HepG2 (cell line): ENCODE measurements around the gene SP3. TPM values are rescaled to one million over a fixed set of nuclear protein-coding genes. Genes with fewer than 3 reads are reported as not detected.

Source experiments
- DNMT3B ChIP-seq: conservative IDR thresholded peaks from 2 replicates; pipeline ENCODE4 v1.6.1; 2016; ENCODE audit warnings: missing biosample characterization, control low read depth
- GFI1 ChIP-seq: sonication (generic); formaldehyde crosslinking; IDR thresholded peaks from 2 replicates; pipeline ENCODE4 v1.5.0; 2020; ENCODE audit warnings: missing genetic modification reagents, mild to moderate bottlenecking, borderline replicate concordance
- HNF1A ChIP-seq, 2 experiments: sonication (generic) in 1 of 2; formaldehyde crosslinking in 1 of 2; IDR thresholded peaks; 2 replicates each; pipeline versions ENCODE4 v1.4.0 to v1.6.1; 2016 to 2020; ENCODE audit warnings: borderline replicate concordance in 1 of 2, low read depth in 1 of 2, mild to moderate bottlenecking in 1 of 2, missing genetic modification reagents in 1 of 2
- NBN ChIP-seq: fragments of 450-650 bp; conservative IDR thresholded peaks from 2 replicates; pipeline ENCODE4 v1.6.1; 2017
- NCOA2 ChIP-seq: sonication (generic); formaldehyde crosslinking; IDR thresholded peaks from 2 replicates; pipeline ENCODE4 v1.8.0; 2022; ENCODE audit warnings: inconsistent platforms
- NFE2L2 ChIP-seq: fragments of 150-350 bp; IDR thresholded peaks from 2 replicates; pipeline ENCODE4 v1.6.1; 2014; ENCODE audit warnings: low read length
- RAD21 ChIP-seq: fragments of 450-650 bp; formaldehyde crosslinking; IDR thresholded peaks from 2 replicates; pipeline ENCODE4 v1.5.0; 2020; ENCODE audit warnings: mild to moderate bottlenecking
- RAD51 ChIP-seq: fragments of 450-650 bp; IDR thresholded peaks from 2 replicates; pipeline ENCODE4 v1.6.1; 2016; ENCODE audit warnings: borderline replicate concordance
- RBM39 ChIP-seq: fragments of 200-400 bp; formaldehyde crosslinking; IDR thresholded peaks from one replicate; pipeline ENCODE4 v1.6.1; 2018; ENCODE audit warnings: antibody characterized with exemption, mild to moderate bottlenecking, low read depth, low read length; ENCODE audit not compliant: poor library complexity, severe bottlenecking
- SIX4 ChIP-seq: sonication (generic); formaldehyde crosslinking; IDR thresholded peaks from 2 replicates; pipeline ENCODE4 v1.4.0; 2020; ENCODE audit warnings: missing genetic modification reagents
- SKI ChIP-seq: fragments of 450-650 bp; IDR thresholded peaks from one replicate; pipeline ENCODE4 v1.6.1; 2018; ENCODE audit warnings: mild to moderate bottlenecking; ENCODE audit not compliant: partially characterized antibody
- SPEN ChIP-seq: sonication (generic); formaldehyde crosslinking; IDR thresholded peaks from 2 replicates; pipeline ENCODE4 v1.5.1; 2020; ENCODE audit warnings: low read depth, mild to moderate bottlenecking, missing genetic modification reagents
- SRSF4 ChIP-seq: fragments of 200-400 bp; formaldehyde crosslinking; IDR thresholded peaks from one replicate; pipeline ENCODE4 v1.6.1; 2018; ENCODE audit warnings: mild to moderate bottlenecking, low read depth, low read length, moderate library complexity; ENCODE audit not compliant: poor library complexity, severe bottlenecking
- TRIM24 ChIP-seq: sonication (generic); formaldehyde crosslinking; IDR thresholded peaks from 2 replicates; pipeline ENCODE4 v1.8.0; 2022; ENCODE audit warnings: mild to moderate bottlenecking, missing genetic modification reagents
- WIZ ChIP-seq: sonication (generic); formaldehyde crosslinking; IDR thresholded peaks from 2 replicates; pipeline ENCODE4 v1.5.1; 2020; ENCODE audit warnings: mild to moderate bottlenecking, missing genetic modification reagents
- ZMYM4 ChIP-seq: sonication (generic); formaldehyde crosslinking; IDR thresholded peaks from 2 replicates; pipeline ENCODE4 v1.8.1; 2023; ENCODE audit warnings: mild to moderate bottlenecking, missing genetic modification reagents
- ZNF33A ChIP-seq: sonication (generic); formaldehyde crosslinking; IDR thresholded peaks from 2 replicates; pipeline ENCODE4 v1.5.1; 2020; ENCODE audit warnings: missing genetic modification reagents, mild to moderate bottlenecking, moderate library complexity, borderline replicate concordance
- ZNF414 ChIP-seq: sonication (generic); formaldehyde crosslinking; IDR thresholded peaks from 2 replicates; pipeline ENCODE4 v1.5.0; 2020; ENCODE audit warnings: missing genetic modification reagents
- ZNF570 ChIP-seq: sonication (generic); formaldehyde crosslinking; IDR thresholded peaks from 2 replicates; pipeline ENCODE4 v1.4.0; 2020; ENCODE audit warnings: mild to moderate bottlenecking, missing genetic modification reagents, borderline replicate concordance
- ZNF607 ChIP-seq: sonication (generic); formaldehyde crosslinking; IDR thresholded peaks from 2 replicates; pipeline ENCODE4 v1.5.1; 2020; ENCODE audit warnings: missing genetic modification reagents, mild to moderate bottlenecking, borderline replicate concordance
- ZNF619 ChIP-seq: sonication (generic); formaldehyde crosslinking; IDR thresholded peaks from 2 replicates; pipeline ENCODE4 v1.4.0; 2020; ENCODE audit warnings: mild to moderate bottlenecking, missing genetic modification reagents
- ZNF704 ChIP-seq: sonication (generic); formaldehyde crosslinking; IDR thresholded peaks from 2 replicates; pipeline ENCODE4 v1.8.1; 2023; ENCODE audit warnings: mild to moderate bottlenecking, inconsistent platforms, moderate library complexity, missing genetic modification reagents, borderline replicate concordance
- ZNF839 ChIP-seq: sonication (generic); formaldehyde crosslinking; IDR thresholded peaks from 2 replicates; pipeline ENCODE4 v1.4.0; 2020; ENCODE audit warnings: missing genetic modification reagents, mild to moderate bottlenecking, borderline replicate concordance
- polyA plus RNA-seq, 8 experiments: library from polyadenylated mRNA; depleted of rRNA in 3 of 8; stranded (reverse) in 7 of 8; unstranded in 1 of 8; fragments of >200 nt; fragmentation: Illumina TruSeq in 4 of 8; extraction: Trizol in 4 of 8; gene quantifications; 2 replicates each; pipeline versions ENCODE4 v1.2.1 to v1.2.3, GENCODE V29; 2011 to 2016; ENCODE audit warnings: low read depth in 4 of 8, missing spikeins in 1 of 8, mixed read lengths in 1 of 8; ENCODE audit not compliant: insufficient read depth in 1 of 8
- total RNA-seq, 5 experiments: library from RNA; depleted of rRNA; stranded (reverse); fragments of >200 nt; fragmentation: Illumina TruSeq; extraction: Trizol; gene quantifications; 2 replicates each; pipeline ENCODE4 v1.2.3, GENCODE V29; 2016; ENCODE audit warnings: low read depth in 1 of 5

SP3 gene
- total and polyA plus RNA-seq, 2 of the 13 experiments (the other 11 are each of a cell fraction or from before 2014, with no cell fraction given), result 57.3 to 132 TPM

- TF ChIP-seq HNF1A (IDR thresholded peaks at IDR 0.05; ENCODE audit: low read depth) (no peak), HNF1A (CRISPR knock-in tag; IDR thresholded peaks at IDR 0.05; ENCODE audit: borderline replicate concordance) (peak; percentile 45; the same call in 1 of the 2 replicates), TRIM24 (CRISPR knock-in tag) (no peak), DNMT3B (0 out of 2 replicates have a peak, but pooled peaks have one; percentile 12), ZNF704 (CRISPR knock-in tag) (no peak), SIX4 (no peak; the same call in 1 of the 2 replicates), ZMYM4 (peak; percentile 87), SKI (peak; percentile 91), RBM39 (peak; percentile 26), ZNF839 (CRISPR knock-in tag) (no peak), NFE2L2 (no peak), RAD51 (no peak), ZNF607 (CRISPR knock-in tag) (no peak), ZNF33A (no peak), RAD21 (CRISPR knock-in tag) (peak; percentile 67; the same call in 1 of the 2 replicates), NBN (no peak), ZNF414 (peak; percentile 37; the same call in 1 of the 2 replicates), GFI1 (CRISPR knock-in tag) (peak; percentile 51; the same call in 1 of the 2 replicates), WIZ (CRISPR knock-in tag) (no peak), SPEN (CRISPR knock-in tag) (peak; percentile 35; the same call in 1 of the 2 replicates), ZNF619 (CRISPR knock-in tag) (no peak), ZNF570 (CRISPR knock-in tag) (no peak), SRSF4 (no peak), NCOA2 (CRISPR knock-in tag) (no peak; the same call in 1 of the 2 replicates)
Measured at GRCh38 chr2:173963817-173964564, 1.2 kb downstream of the SP3 start (continued).
